ENCODE data around the gene TSC22D2.

DNA sequence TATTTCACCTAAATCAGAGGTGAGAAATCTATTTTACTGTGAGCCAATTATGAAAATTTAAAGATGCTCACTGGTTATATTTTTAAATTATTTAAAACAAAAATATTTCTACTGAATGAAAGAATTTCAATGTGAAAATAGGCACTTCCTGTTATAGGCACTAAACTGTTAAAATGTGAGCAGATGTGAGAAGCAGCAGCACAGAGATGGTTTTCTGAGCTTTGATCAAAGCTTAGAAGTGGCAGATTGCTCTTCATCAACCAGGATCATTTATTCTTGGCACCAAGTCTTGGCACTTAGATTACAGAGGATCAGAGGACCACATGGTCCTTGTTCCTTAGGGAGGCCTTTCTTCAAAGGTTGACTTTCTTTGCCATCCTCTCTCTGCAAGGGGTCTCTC is 18.0 kb upstream of the TSC22D2 start:
- no peak for TF ChIP-seq EZH2 (IDR thresholded peaks at IDR 0.05; ENCODE audit: borderline replicate concordance)
- TF ChIP-seq, protein P1, sequence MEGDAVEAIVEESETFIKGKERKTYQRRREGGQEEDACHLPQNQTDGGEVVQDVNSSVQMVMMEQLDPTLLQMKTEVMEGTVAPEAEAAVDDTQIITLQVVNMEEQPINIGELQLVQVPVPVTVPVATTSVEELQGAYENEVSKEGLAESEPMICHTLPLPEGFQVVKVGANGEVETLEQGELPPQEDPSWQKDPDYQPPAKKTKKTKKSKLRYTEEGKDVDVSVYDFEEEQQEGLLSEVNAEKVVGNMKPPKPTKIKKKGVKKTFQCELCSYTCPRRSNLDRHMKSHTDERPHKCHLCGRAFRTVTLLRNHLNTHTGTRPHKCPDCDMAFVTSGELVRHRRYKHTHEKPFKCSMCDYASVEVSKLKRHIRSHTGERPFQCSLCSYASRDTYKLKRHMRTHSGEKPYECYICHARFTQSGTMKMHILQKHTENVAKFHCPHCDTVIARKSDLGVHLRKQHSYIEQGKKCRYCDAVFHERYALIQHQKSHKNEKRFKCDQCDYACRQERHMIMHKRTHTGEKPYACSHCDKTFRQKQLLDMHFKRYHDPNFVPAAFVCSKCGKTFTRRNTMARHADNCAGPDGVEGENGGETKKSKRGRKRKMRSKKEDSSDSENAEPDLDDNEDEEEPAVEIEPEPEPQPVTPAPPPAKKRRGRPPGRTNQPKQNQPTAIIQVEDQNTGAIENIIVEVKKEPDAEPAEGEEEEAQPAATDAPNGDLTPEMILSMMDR (IDR thresholded peaks at IDR 0.05; ENCODE audit: poor library complexity): no peak
- TF ChIP-seq EZH2phosphoT487 (IDR thresholded peaks at IDR 0.05; ENCODE audit: low read depth, severe bottlenecking, unreplicated experiment): no peak
